RCC 7860 (cell line): ENCODE data around the gene CLBA1.
"Not testable (repeated sequence)": the region's sequence is repeated elsewhere in the genome, so short reads cannot be mapped to it uniquely, and the experiment has no call there.

Experiments
- DNase-seq: peaks from one replicate; pipeline ENCODE4 v3.0.0-alpha.2; 2015; ENCODE audit warnings: low spot score
- FAIRE-seq: peaks from 2 replicates; lab custom pipeline; 2012; peaks lifted over from hg19 to GRCh38; lab: Jason Lieb, UNC

The CLBA1 gene

DNA sequence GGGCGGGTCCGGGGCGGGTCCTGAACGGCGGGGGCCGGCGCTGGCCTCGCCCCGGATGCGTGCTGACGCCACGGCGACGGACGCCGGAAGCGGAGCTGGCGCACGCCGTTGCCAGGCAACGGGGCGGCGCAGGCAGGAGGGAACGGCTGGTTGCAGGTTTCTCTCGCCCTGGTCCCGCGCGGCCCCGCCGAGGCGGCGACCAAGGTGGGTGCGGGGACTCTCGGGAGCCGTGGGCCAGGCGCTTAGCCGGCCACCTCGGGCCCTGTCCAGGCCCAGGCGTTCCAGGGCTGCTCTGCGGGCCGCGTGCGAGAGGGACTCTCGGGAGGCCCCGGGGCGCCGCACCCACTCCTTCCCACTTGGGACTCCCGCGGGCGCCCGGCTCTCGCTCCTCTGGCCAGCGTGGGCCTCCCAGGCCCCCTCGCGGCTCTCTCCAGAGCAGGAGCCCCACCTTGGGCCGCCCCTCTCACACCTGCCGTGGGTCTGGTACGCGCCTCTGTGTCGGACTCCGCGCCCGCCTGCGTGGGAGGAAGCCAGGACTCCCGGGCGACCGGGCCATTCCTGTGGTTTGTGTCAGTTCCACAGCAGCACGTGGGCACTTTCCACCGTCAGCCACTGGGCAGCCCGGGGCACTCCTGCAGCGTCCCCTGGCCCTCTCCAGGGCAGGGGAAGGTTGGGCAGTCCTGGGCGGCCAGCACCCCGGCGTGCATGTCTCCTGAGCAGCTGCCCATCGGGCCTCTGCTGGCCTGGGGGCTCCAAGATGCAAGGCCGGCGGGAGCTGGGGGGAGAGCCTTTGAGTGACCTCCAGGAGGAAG lies at the start of gene CLBA1:
Gene CLBA1 (plus strand): TSS at position 114 of the 812 bp plus-strand sequence. CDS start 644 bp downstream, at position 758.
- no peak for FAIRE-seq

DNA sequence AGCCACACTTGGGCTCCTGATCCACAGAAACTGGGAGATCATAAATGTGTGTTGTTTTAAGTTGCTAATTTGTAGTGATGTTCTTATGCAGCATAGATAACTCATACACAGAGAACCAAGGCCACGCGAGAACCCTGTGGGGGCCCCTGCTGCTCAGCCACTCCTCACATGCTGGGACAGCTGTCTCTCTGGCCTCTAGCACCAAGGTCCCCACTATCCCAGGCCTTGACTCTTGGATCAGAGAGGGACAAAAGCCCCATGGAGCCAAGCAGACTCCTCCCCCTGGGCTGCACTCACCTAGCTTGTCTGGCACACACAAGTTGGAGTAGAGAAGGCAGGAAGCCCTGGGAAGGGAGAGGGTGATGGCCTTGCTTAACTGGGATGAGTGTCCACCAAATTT lies 49.6 kb upstream of the CLBA1 start:
- no peak for DNase-seq
- FAIRE-seq: no peak

More for the DNA sequence above, at the start of gene CLBA1:
- DNase-seq: peak; percentile 59

DNA sequence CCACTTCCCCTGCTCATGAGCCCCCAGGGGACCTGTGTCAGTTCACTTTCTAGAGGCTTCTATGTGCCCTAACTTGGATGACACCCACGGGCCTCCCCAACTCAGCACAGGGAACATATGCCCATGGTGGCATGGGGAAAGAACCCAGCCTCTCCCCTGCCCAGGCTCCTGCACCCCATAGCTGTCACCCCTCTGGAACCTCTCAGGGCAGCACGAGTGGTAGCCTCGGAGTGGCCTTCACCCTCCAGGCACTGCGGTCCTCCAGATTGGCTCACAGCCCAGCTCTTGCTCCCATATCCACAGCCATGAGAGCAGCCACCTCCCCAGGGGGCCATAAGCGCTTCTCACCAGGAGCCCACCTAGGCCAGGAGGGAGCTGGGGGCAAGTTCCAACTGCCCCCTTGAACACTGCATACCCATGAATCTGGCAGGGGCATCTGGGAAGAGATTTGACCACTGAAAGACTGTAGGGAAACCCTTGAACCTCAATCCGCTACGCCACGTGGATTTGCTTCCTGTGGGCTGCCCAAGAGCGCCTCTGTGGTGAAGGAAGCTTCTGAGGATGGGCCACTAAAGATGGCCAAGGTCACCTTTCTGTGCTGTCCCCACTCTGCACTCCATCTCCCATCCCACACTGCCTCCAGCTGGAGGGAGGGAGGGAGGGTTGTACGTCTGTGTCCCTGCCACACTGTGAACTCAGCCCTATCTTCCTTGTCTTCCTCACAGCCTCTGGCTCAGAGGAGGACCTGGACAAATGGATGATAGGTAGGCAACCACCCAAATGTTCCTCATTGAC lies 49.0 kb upstream of the CLBA1 start:
- DNase-seq: no peak
- FAIRE-seq: no peak

DNA sequence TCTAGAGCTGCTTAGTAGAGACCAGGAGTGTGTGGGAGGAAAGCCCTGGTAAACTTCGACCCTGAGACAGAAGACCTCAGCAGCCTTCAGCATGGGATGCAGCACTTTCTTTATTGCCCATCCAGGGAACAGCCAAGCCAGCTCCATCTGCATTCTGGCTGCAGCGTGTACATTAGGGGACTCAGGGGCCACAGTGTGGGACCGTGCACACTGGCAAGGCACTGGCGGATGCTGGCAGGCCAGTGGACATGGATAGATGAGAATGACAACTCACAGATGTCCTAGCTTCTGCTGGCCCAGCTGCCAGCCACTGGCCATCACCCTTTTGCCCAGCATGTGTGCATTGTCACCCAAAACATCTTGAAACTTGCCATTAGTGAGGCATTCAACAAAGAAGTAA lies 48.4 kb upstream of the CLBA1 start:
- FAIRE-seq (no peak), DNase-seq (no peak)

DNA sequence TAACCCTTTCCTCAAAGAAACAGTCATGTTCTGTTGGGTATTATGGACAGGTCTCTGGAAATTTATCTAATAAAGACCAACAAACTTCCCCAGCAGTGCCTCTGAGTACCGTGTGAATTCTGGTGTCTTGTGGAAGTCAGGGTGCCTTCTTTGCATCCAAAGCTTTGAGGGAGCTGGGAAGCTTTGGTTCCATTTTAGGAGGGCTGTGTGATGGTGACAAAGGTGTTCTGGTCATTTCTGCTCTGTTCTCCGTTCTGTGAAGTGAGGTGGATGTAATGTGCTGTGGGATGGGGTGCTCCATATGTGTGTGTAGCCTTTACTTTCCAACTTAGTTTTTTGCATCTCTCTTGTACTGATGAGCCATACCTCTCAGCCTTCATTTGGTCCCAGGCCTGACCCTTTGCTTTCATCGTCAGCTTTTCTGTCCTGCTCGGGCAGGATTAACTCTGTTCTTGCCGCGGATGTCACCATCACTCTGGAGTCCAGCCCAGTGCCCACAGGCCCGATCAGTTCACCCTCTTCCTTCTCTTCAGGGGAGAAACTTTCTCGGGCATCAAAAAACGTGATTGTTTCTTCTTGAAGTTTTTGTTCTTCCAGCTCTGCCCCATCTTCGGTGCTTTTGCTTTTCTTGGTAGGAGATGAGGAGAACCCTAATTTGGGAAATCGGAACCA lies 47.8 kb upstream of the CLBA1 start:
- FAIRE-seq (no peak), DNase-seq (no peak)

DNA sequence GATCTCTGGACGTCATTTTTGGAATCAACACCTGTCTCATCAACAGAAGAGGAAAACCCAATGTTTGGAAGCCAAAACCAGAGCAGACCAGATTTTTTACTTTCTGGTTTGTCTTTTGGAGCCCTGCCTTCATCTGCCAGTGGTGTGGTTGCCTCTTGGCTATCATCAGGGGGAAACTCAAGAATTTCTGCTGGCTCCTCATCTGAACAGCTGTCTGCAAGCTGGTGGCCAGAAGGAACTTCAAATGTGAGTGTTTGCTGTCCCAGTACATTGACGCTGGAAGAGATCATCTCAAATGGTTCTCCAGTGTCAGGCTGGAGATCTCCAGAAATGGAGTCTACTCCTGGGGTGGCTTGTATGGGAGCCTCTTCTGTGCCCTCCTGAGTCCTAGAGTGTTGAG lies 47.2 kb upstream of the CLBA1 start:
- FAIRE-seq: no peak
- no peak for DNase-seq

DNA sequence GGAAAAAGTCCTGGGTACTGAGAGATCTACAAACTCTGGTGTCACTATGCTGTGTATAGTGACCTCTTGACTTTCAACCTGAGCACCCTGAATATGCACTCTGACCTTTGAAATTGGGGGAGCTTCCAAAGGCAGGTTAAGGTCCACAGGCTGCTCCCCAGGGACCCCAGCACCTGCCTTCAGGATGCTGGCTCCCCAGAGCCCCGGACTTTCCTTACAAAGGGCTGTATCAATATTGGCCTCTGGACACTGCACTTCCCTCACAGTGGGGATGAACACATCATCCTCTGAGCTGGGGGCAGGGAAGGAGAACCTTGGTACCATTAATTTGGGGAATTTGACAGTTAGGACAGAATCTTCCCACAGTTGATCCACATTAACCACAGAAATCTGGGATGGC lies 46.6 kb upstream of the CLBA1 start:
- DNase-seq: no peak
- FAIRE-seq: no peak

DNA sequence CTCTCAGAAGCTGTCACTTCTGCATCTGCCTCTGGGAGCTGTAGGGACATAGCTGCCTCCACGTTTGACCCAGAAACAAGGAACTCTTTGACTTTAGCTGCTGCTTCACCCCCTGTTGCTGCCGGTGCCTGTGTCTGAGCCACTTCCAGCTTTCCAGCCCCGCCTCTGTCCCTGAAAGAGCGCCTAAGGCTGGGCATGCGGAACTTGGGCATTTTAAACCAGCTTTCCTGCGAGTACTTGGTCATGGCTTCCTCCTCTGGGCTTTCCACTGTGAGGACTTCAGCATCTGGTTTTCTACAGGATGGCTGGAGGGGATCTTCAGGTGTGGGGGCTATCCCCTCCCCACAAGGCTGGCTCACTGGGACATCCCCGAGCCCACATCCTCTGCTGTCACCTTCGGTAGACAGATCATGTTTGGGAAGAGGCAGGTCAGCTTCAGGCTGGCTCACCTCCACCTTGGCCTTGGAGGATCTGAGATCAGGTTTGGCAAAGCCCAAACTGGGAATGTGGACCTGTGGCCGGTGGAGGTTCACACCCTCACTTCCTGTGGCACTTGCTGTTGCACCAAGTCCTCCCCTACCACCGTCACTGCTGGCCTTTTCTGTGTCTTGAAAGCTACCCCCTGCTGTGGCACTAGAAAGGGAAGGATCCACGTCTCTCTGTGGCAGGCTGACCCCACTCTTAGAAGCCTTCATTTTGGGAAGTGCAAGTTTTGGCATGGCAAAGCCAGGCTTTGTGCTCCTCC lies 45.8 kb upstream of the CLBA1 start:
- DNase-seq (no peak), FAIRE-seq (no peak)

DNA sequence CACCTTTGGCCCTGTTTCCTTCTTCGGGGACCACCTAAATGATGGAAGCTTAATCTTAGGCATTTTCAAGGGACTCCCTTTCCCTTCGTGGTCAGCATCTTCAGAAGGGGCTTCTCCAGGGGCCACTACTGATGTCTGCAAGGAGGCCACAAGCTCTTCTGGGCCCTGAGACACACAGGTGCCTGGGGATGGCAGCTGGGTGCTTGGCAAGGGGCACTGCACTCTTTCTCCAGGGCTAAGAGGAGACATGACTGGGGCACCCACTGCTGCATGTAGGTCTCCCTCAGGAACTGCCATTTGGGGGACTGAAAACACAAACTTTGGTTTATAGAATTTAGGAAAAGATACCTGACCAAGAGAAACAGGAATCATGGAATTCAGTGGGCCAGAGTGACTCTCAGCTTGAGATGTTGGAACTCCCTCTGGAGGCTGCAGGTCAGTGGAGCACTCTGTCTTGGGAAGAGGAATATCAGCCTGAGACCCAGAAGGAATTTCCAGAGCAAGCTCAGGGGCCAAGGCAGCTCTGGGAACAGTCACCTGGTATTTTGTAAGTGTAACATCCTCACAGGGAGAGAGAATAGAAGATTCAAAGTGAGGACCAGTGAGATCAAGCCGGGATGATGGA lies 45.0 kb upstream of the CLBA1 start:
- FAIRE-seq: no peak
- no peak for DNase-seq

DNA sequence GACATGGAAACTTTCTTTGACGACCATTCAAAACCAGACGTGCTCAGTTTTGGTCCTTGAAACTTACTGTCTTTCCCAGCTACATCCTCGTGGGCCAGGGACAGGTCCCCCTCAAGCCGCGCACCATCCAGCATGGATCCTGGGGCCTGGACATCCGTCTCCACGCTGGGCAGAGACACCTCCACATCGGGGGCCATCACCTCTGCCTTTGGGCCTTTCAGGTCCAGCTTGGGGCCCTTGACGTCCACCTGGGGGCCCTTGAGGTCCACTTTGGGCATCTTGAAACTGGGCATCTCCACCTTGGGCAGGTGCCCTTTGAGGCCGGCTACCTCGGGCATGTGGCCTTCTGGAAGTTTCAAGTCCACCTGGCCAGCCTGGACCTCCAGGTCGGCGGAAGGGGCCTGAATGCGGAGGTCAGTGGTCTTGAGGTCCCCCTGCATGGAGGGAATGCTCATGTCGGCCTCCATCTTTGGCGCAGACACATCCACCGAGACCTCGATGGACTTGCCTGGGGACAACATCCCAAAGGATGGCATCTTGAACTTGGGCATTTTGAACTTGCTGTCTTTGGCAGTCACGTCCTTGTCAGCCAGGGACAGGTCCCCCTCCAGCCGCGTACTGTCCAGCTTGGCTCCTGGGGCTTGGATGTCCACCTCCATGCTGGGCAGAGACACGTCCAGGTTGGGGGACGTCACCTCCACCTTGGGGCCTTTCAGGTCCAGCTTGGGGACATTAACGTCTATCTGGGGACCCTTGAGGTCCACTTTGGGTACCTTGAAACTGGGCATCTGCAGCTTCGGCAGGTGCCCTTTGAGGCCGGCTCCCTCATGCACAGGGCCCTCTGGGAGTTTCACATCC lies 43.9 kb upstream of the CLBA1 start:
- FAIRE-seq: no peak
- no peak for DNase-seq

DNA sequence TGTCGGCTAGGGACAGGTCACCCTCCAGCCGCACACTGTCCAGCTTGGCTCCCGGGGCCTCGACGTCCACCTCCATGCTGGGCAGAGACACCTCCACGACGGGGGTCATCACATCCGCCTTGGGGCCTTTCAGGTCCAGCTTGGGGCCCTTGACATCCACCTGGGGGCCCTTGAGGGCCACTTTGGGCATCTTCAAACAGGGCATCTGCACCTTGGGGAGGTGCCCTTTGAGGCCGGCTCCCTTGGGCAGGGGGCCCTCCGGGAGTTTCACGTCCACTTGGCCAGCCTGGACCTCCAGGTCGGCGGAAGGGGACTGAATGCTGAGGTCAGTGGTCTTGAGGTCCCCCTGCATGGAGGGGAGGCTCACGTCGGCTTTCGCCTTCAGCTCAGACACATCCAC lies 43.0 kb upstream of the CLBA1 start:
- FAIRE-seq: no peak
- no peak for DNase-seq

DNA sequence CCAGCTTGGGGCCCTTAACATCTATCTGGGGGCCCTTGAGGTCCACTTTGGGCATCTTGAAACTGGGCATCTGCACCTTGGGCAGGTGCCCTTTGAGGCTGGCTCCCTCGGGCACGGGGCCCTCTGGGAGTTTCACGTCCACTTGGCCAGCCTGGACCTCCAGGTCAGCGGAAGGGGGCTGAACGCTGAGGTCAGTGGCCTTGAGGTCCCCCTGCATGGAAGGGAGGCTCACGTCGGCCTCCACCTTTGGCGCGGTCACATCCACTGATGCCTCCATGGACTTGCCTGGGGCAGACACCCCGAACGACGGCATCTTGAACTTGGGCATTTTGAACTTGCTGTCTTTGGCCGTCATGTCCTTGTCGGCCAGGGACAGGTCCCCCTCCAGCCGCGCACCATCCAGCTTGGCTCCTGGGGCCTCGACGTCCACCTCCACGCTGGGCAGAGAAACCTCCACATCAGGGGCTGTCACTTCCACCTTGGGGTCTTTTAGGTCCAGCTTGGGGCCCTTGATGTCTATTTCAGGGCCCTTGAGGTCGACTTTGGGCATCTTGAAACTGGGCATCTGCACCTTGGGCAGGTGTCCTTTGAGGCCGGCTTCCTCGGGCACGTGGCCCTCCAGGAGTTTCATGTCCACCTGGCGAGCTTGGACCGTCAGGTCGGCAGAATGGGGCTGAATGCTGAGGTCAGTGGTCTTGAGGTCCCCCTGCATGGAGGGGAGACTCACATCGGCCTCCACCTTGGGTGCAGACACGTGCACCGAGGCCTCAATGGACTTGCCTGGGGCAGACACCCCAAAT lies 42.2 kb upstream of the CLBA1 start:
- DNase-seq, FAIRE-seq: not testable (repeated sequence)

DNA sequence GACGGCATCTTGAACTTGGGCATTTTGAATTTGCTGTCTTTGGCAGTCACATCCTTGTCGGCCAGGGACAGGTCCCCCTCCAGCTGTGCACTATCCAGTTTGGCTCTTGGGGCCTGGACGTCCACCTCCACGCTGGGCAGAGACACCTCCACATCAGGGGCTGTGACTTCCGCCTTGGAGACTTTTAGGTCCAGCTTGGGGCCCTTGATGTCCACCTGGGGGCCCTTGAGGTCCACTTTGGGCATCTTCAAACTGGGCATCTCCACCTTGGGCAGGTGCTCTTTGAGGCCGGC lies 41.6 kb upstream of the CLBA1 start:
- not testable (repeated sequence) for DNase-seq, FAIRE-seq

DNA sequence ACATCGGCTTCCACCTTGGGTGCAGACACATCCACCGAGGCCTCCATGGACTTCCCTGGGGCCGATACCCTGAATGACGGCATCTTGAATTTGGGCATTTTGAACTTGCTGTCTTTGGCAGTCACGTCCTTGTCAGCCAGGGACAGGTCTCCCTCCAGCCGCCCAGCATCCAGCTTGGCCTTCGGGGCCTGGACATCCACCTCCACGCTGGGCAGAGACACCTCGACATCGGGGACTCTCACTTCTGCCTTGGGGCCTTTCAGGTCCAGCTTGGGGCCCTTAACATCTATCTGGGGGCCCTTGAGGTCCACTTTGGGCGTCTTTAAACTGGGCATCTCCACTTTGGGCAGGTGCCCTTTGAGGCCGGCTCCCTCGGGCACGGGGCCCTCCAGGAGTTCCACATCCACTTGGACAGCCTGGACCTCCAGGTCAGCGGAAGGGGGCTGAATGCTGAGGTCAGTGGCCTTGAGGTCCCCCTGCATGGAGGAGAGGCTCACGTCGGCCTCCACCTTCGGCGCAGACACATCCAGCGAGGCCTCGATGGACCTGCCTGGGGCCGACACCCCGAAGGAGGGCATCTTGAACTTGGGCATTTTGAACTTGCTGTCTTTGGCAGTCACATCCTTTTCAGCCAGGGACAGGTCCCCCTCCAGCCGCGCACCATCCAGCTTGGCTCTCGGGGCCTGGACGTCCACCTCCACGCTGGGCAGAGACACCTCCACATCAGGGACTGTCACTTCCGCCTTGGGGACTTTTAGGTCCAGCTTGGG lies 41.0 kb upstream of the CLBA1 start:
- not testable (repeated sequence) for DNase-seq, FAIRE-seq

DNA sequence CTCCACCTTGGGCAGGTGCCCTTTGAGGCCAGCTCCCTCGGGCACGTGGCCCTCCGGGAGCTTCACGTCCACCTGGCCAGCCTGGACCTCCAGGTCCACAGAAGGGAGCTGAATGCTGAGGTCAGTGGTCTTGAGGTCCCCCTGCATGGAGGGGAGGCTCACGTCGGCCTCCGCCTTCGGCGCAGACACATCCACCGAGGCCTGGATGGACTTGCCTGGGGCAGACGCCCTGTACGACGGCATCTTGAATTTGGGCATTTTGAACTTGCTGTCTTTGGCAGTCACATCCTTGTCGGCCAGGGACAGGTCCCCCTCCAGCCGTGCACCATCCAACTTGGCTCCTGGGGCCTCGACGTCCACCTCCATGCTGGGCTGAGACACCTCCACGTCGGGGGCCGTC lies 40.3 kb upstream of the CLBA1 start:
- DNase-seq, FAIRE-seq: not testable (repeated sequence)

DNA sequence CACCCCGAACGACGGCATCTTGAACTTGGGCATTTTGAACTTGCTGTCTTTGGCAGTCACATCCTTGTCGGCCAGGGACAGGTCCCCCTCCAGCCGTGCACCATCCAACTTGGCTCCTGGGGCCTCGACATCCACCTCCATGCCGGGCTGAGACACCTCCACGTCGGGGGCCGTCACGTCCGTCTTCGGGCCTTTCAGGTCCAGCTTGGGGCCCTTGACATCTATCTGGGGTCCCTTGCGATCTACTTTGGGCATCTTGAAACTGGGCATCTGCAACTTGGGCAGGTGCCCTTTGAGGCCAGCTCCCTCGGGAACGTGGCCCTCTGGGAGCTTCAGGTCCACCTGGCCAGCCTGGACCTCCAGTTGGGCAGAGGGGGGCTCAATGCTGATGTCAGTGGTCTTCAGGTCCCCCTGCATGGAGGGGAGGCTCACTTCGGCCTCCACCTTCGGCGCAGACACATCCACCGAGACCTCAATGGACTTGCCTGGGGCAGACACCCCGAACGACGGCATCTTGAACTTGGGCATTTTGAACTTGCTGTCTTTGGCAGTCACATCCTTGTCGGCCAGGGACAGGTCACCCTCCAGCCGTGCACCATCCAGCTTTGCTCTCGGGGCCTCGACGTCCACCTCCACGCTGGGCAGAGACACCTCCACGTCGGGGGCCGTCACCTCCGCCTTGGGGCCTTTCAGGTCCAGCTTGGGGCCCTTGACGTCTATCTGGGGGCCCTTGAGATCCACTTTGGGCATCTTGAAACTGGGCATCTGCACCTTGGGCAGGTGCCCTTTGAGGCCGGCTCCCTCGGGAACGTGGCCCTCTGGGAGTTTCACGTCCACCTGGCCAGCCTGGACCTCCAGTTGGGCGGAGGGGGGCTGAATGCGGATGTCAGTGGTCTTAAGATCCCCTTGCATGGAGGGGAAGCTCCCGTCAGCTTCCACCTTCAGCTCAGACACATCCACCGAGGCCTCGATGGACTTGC lies 39.3 kb upstream of the CLBA1 start:
- not testable (repeated sequence) for FAIRE-seq, DNase-seq

DNA sequence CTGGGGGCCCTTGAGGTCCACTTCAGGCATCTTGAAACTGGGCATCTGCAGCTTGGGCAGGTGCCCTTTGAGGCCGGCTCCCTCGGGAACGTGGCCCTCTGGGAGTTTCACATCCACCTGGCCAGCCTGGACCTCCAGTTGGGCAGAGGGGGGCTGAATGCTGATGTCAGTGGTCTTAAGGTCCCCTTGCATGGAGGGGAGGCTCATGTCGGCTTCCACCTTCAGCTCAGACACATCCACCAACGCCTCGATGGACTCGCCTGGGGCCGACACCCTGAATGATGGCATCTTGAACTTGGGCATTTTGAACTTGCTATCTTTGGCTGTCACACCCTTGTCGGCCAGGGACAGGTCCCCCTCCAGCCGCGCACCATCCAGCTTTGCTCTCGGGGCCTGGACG lies 38.4 kb upstream of the CLBA1 start:
- not testable (repeated sequence) for FAIRE-seq, DNase-seq
